Measurements from ENCODE around the gene PIK3C3.

Gene PIK3C3

DNA sequence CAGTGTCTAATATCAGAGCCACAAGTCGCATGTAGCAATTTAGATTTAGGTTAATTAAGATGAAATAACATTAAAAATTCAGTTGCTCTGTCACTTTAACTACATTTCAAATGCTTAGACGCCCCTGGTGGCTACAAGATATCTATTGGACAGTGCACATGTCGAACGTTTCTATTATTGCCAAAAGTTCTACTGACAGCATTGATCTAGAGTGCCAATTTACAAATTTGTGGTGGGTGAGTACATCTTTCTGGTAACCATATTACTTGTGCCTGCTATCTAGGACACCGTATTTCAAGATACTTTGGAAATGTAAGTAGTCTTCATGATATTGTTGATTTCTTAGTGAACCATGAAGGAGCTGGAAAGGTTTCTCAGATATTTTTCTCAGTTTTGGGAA, 20.2 kb downstream of the PIK3C3 start:
- Histone ChIP-seq H3K27ac (ENCODE audit: low read depth, low read length, poor library complexity, severe bottlenecking) (no peak overlapping the region), H3K27me3 (ENCODE audit: insufficient read depth, low read length) (no peaks in the 10 kb centered on the region), H3F3A (ENCODE audit: insufficient read depth, low read length) (no peaks in the 10 kb centered on the region), H3K4me1 (ENCODE audit: insufficient read depth, low read length, severe bottlenecking) (peaks cover 5% of the 10 kb centered on the region), H3K4me3 (ENCODE audit: low read depth, low read length, poor library complexity, severe bottlenecking) (no peak overlapping the region), H3K9me2 (ENCODE audit: low read depth, low read length) (no peaks in the 10 kb centered on the region), H3K9me3 (ENCODE audit: low read length) (no peaks in the 10 kb centered on the region), H3K36me3 (ENCODE audit: insufficient read depth, low read length) (peaks cover 28% of the 10 kb centered on the region; the same call in 1 of the 2 replicates), H4K20me1 (ENCODE audit: insufficient read depth, low read length) (no peaks in the 10 kb centered on the region), H3K79me2 (ENCODE audit: insufficient read depth, low read length) (no peaks in the 10 kb centered on the region), H3K4me2 (ENCODE audit: low read length) (no peak overlapping the region), H2AFZ (ENCODE audit: low read length) (no peak overlapping the region), H3K9ac (ENCODE audit: low read length) (no peak overlapping the region)
- no peak for TF ChIP-seq EZH2 (IDR thresholded peaks at IDR 0.05; ENCODE audit: borderline replicate concordance, low read length)
- TF ChIP-seq, protein P1, sequence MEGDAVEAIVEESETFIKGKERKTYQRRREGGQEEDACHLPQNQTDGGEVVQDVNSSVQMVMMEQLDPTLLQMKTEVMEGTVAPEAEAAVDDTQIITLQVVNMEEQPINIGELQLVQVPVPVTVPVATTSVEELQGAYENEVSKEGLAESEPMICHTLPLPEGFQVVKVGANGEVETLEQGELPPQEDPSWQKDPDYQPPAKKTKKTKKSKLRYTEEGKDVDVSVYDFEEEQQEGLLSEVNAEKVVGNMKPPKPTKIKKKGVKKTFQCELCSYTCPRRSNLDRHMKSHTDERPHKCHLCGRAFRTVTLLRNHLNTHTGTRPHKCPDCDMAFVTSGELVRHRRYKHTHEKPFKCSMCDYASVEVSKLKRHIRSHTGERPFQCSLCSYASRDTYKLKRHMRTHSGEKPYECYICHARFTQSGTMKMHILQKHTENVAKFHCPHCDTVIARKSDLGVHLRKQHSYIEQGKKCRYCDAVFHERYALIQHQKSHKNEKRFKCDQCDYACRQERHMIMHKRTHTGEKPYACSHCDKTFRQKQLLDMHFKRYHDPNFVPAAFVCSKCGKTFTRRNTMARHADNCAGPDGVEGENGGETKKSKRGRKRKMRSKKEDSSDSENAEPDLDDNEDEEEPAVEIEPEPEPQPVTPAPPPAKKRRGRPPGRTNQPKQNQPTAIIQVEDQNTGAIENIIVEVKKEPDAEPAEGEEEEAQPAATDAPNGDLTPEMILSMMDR (IDR thresholded peaks at IDR 0.05; ENCODE audit: low read length): no peak

DNA sequence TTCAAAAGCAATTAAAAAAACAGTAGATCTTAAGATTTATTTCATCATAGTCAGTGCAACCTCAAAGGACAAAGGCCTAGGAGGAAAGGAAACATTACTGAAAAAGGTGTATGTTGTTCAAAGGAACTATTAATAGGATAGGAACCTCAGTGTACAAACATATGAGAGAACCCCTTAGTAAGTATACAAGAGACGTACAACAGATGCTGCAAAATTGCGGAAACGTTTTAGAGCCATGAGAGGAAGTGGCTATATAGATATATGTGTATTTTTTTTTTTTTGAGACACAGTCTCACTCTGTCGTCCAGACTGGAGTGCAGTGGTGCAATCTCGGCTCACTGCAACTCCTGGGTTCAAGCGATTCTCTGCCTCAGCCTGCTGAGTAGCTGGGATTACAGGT, 22.2 kb downstream of the PIK3C3 start:
- peaks cover 5% of the 10 kb centered on the region for H3K4me1 ChIP-seq (ENCODE audit: insufficient read depth, low read length, severe bottlenecking)
- H2AFZ ChIP-seq (ENCODE audit: low read length): no peak overlapping the region
- H3K36me3 ChIP-seq (ENCODE audit: insufficient read depth, low read length): peaks cover 21% of the 10 kb centered on the region; the same call in 1 of the 2 replicates
- H3F3A ChIP-seq (ENCODE audit: insufficient read depth, low read length): no peaks in the 10 kb centered on the region
- no peak overlapping the region for H3K4me2 ChIP-seq (ENCODE audit: low read length)
- no peak overlapping the region for H3K9ac ChIP-seq (ENCODE audit: low read length)
- H4K20me1 ChIP-seq (ENCODE audit: insufficient read depth, low read length): no peaks in the 10 kb centered on the region
- no peaks in the 10 kb centered on the region for H3K9me3 ChIP-seq (ENCODE audit: low read length)
- H3K9me2 ChIP-seq (ENCODE audit: low read depth, low read length): no peaks in the 10 kb centered on the region
- H3K79me2 ChIP-seq (ENCODE audit: insufficient read depth, low read length): no peaks in the 10 kb centered on the region
- no peaks in the 10 kb centered on the region for H3K27me3 ChIP-seq (ENCODE audit: insufficient read depth, low read length)
- TF ChIP-seq, protein P1 (IDR thresholded peaks at IDR 0.05; ENCODE audit: low read length): no peak
- TF ChIP-seq EZH2 (IDR thresholded peaks at IDR 0.05; ENCODE audit: borderline replicate concordance, low read length): no peak
- H3K27ac ChIP-seq (ENCODE audit: low read depth, low read length, poor library complexity, severe bottlenecking): no peak overlapping the region
- H3K4me3 ChIP-seq (ENCODE audit: low read depth, low read length, poor library complexity, severe bottlenecking): no peak overlapping the region

DNA sequence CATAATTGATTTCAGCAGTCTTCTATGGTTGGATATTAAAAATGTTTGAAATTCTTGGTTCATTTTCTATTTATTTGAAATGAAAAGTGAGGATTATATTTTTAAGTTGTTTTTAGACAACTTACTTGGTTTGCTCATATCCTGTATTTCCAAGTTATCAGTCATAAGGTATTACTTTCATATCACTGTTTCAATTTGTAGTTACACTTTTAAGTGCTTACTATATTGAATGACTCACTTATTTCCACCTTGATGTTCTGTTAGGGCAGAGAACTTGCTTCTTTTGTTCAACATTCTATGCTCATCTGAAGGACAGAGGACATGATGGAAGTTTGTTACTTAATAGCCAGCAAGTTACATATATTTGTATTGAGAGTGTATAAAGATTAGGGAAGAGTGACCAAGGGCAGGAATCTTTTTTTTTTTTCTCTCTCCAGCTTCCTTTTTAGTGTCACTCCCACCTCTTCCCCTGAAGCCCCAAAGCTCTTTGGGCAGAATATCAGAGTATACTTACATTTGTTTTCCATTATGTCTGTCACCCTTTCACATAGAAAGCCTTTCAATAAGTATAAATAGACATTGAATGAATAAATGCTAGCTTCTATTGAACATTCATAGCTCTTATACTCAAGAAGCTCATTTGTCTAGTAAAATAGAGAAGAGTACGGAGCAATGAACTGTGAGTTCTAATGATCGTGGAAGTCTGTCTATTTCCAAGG, 28.1 kb downstream of the PIK3C3 start:
- Histone ChIP-seq H3K36me3 (ENCODE audit: insufficient read depth, low read length) (peaks cover 11% of the 10 kb centered on the region; the same call in 1 of the 2 replicates), H3F3A (ENCODE audit: insufficient read depth, low read length) (no peaks in the 10 kb centered on the region), H3K4me2 (ENCODE audit: low read length) (no peak overlapping the region), H3K9me3 (ENCODE audit: low read length) (no peaks in the 10 kb centered on the region), H3K27ac (ENCODE audit: low read depth, low read length, poor library complexity, severe bottlenecking) (no peak overlapping the region), H3K27me3 (ENCODE audit: insufficient read depth, low read length) (no peaks in the 10 kb centered on the region), H3K9me2 (ENCODE audit: low read depth, low read length) (no peaks in the 10 kb centered on the region), H3K4me3 (ENCODE audit: low read depth, low read length, poor library complexity, severe bottlenecking) (no peak overlapping the region), H4K20me1 (ENCODE audit: insufficient read depth, low read length) (no peaks in the 10 kb centered on the region), H2AFZ (ENCODE audit: low read length) (no peak overlapping the region), H3K4me1 (ENCODE audit: insufficient read depth, low read length, severe bottlenecking) (no peaks in the 10 kb centered on the region), H3K79me2 (ENCODE audit: insufficient read depth, low read length) (no peaks in the 10 kb centered on the region), H3K9ac (ENCODE audit: low read length) (no peak overlapping the region)
- TF ChIP-seq, protein P1 (IDR thresholded peaks at IDR 0.05; ENCODE audit: low read length): no peak
- TF ChIP-seq EZH2 (IDR thresholded peaks at IDR 0.05; ENCODE audit: borderline replicate concordance, low read length): no peak
